Pulmonary artery endothelial cell (primary cell): ENCODE data around the gene MAD1L1. TPM values are rescaled to one million over a fixed set of nuclear protein-coding genes. Genes with fewer than 3 reads are reported as not detected.

Source experiments
- DNase-seq: peaks from one replicate; pipeline ENCODE4 v3.0.0-alpha.2; 2011; ENCODE audit warnings: low read depth, low spot score
- total RNA-seq: library from RNA; depleted of rRNA; stranded (reverse); fragments of >200 nt; gene quantifications from 2 replicates; pipeline ENCODE4 v1.2.3, GENCODE V29; 2014

Gene MAD1L1
- total RNA-seq, 1 donor from 2014 or later: 53.2 TPM

- no peak for DNase-seq
Observed at GRCh38 chr7:1917221-1918062, 315.3 kb downstream of the MAD1L1 start.

GRCh38 chr7:1916601-1916970 lies 316.2 kb downstream of the MAD1L1 start:
- DNase-seq: no peak

- DNase-seq: no peak
Observed at GRCh38 chr7:1915956-1916600, 316.7 kb downstream of the MAD1L1 start.

GRCh38 chr7:1915326-1915725 lies 317.4 kb downstream of the MAD1L1 start:
- no peak for DNase-seq

- DNase-seq: no peak
Observed at GRCh38 chr7:1914743-1915142, 318.0 kb downstream of the MAD1L1 start.

GRCh38 chr7:1914321-1914720 lies 318.4 kb downstream of the MAD1L1 start:
- no peak for DNase-seq

GRCh38 chr7:1913466-1914282 lies 319.1 kb downstream of the MAD1L1 start:
- no peak for DNase-seq

- no peak for DNase-seq
Observed at GRCh38 chr7:1912593-1913465, 319.9 kb downstream of the MAD1L1 start.

- no peak for DNase-seq
Observed at GRCh38 chr7:1911571-1911970, 321.2 kb downstream of the MAD1L1 start.

GRCh38 chr7:1910827-1911226 lies 321.9 kb downstream of the MAD1L1 start:
- no peak for DNase-seq

- no peak for DNase-seq
Observed at GRCh38 chr7:1910081-1910685, 322.6 kb downstream of the MAD1L1 start.

GRCh38 chr7:1909476-1909875 lies 323.3 kb downstream of the MAD1L1 start:
- DNase-seq: no peak

GRCh38 chr7:1908823-1909420 lies 323.8 kb downstream of the MAD1L1 start:
- no peak for DNase-seq

GRCh38 chr7:1907751-1908365 lies 324.9 kb downstream of the MAD1L1 start:
- no peak for DNase-seq

- DNase-seq: no peak
Observed at GRCh38 chr7:1906988-1907745, 325.6 kb downstream of the MAD1L1 start.

- DNase-seq: no peak
Observed at GRCh38 chr7:1906087-1906830, 326.5 kb downstream of the MAD1L1 start.

GRCh38 chr7:1902231-1902855 lies 330.4 kb downstream of the MAD1L1 start:
- no peak for DNase-seq
